GM21423 (cell line): Measurements from ENCODE around the gene PCSK6.

Source experiments
- ATAC-seq: cut with Tn5 transposase; IDR thresholded peaks from one replicate; pipeline ENCODE4 v1.9.1; 2021; ENCODE audit warnings: mild to moderate bottlenecking, moderate library complexity; ENCODE audit not compliant: unreplicated experiment

Gene PCSK6

GRCh38 chr15:101499863-101500713 lies 10.6 kb upstream of the PCSK6 start:
- ATAC-seq = peak; percentile 74

- ATAC-seq = no peak
These were observed 9.4 kb upstream of the PCSK6 start for GRCh38 chr15:101498717-101499480.

DNA sequence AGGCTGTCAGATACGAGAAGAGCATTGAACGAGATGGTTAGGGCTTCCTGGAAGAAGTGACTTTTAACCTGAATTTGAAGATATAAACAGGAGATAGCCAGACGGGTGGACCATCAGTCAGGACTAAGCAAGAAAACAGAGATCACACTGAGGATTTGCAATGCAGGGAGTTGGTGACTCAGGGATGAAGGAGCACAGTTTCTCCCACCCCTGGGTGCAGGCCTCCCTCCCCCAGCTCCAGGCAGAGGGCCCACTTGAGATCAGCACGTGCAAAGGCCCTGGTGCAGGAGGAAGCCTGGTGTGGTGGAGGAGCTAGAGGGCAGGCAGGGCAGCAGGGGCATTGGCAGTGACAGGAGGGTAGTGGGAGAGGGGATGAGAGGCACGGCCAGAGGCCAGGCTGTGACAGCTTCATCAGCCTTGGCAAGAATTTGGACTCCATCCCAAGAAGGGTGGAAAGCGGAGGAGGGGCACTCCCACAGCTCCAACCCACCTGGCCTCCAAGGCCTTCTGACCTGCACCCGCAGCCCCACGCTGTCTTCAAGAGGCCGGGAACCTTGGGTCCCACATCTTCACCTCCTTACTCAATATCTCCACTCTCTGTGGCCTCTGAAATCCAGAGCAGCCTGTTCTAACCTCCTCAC lies 8.7 kb upstream of the PCSK6 start:
- no peak for ATAC-seq

DNA sequence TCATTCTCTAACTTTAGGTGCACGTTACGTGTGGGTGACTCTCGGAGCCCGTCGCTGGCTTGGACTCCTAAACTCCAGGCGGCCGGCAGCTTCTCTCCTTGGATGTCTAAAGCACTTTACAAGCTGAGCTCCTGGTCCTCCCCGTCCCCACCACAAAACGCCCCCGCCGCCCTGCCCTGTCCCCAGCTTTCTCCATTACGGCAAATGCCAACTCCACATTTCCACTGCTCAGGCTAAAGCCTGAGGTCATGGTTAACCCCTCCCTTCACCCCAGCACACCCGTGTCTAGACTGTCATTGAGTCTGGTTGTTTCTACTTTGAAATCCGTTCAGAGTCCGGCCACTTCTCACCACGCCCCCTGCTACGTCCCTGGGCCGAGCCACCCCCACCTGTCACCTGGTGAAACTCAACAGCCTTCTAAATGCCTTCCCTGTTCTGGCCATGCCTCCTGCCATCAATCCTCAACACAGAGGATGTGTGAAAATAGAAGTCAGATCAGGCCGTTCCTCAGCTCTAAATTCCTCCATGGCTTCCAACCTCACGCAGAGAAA lies 8.1 kb upstream of the PCSK6 start:
- no peak for ATAC-seq

DNA sequence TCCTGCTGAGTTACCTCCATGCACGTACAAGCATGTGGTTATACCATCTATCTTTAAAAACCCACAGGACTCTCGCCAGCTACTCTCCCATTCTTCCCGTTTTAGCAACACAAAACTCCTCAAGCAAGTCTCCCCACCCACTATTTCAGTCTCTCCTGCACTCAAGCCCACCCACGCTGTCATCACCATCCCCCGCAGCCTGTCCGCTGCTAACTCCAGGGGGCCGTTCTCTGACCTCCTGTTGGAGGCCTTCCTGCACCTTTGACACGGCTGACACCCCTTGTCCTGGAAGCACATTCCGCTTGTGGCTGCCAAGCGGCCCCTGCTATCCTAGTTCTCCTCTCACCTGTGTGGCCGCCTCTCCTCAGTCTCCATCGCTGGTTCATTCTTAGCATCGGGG lies 7.5 kb upstream of the PCSK6 start:
- ATAC-seq = no peak

- no peak for ATAC-seq
These were observed 6.9 kb upstream of the PCSK6 start for GRCh38 chr15:101496198-101496986.

- ATAC-seq = no peak
These were observed 6.1 kb upstream of the PCSK6 start for GRCh38 chr15:101495334-101496197.

GRCh38 chr15:101494251-101494796 lies 4.8 kb upstream of the PCSK6 start:
- no peak for ATAC-seq

GRCh38 chr15:101492766-101493692 lies 3.5 kb upstream of the PCSK6 start:
- no peak for ATAC-seq

GRCh38 chr15:101491734-101492640 lies 2.5 kb upstream of the PCSK6 start:
- ATAC-seq = no peak

DNA sequence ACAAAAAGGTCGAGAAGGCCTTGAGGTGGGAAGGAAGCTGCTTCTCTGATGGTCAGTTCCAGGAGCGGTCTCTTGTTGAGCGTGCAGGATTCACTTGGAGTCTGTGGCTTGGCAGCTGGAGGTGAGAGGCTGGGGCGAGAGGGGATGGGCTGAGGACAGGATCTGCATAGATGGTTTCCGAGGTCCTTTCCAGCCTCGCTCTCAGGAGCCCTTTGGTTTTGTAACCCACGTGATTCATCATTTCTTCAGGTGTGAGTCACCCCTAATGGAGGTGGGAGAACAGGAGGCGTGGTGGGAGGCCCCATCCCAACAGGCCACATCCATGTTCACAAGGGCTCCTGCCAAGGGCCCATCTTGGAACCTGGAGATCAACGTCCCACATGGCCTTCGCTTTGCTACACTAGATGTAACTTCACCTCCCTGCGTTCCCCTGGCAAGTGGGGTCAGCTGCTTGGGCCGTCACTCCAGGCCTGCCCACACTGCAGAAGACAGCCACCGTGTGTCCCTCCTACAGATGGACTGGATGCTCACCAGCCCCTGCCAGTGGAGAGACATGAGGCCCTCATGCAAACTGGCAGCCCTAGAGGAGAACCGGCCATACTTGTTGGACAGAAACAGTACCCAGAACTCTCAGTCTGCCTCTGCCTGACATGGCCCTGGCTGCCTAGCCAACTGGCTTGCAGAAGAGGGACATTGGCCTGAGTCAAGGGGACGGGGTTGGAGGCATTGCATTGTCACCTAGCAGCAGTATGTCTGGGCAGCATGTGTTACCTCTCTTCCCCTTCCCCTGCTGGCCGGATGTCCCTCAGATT lies 1.6 kb upstream of the PCSK6 start:
- ATAC-seq = no peak

DNA sequence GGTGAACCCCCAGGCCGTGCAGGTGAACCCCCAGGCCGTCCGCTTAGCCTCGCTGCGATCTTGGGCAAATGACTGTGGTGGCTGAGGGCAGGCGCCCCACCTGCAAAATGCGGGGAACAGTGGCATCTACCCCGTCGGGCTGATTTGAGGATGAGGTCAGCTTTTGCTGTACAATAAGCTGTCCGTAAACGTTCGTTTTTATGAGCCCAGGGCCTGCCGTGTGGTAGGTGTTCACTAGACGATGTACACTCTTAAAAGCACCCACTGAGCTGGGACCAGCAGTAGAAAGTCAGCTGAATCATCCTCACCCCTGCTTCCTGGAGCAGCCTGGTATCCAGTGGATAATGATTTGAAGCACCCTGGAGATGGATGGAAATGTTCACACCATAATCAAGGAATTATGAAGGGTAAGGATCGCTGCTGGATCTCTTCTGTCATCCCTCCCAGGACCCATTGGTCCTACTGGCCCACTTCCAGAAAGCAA lies 943 bp upstream of the PCSK6 start:
- ATAC-seq = no peak

- ATAC-seq = no peak
These were observed 289 bp downstream of the PCSK6 start for GRCh38 chr15:101489237-101489598.

GRCh38 chr15:101488300-101489164 lies 975 bp downstream of the PCSK6 start:
- ATAC-seq = no peak

GRCh38 chr15:101486696-101487459 lies 2.6 kb downstream of the PCSK6 start:
- no peak for ATAC-seq
